Activated naive CD8-positive, alpha-beta T cell treated with anti-CD3 and anti-CD28 coated beads, Interleukin-2, amount 10 ng/mL, durations not matched to agents 7 days and 5 days (primary cell): ENCODE results near the gene SMOC2. TPM values are rescaled to one million over a fixed set of nuclear protein-coding genes. Genes with fewer than 3 reads are reported as not detected.

Source experiments
- ATAC-seq: fragments of 150-1000 bp; cut with Tn5 transposase; one replicate; pipeline ENCODE4 v1.10.0; 2021; ENCODE audit warnings: low read depth, moderate library complexity
- POLR2A ChIA-PET: fragments of 350-600 bp; sonication (Branson Sonifier 250); formaldehyde crosslinking; loops from one replicate; lab custom pipeline; 2021; ENCODE audit warnings: antibody characterized with exemption; lab: Charles Lee
- DNase-seq: peaks from one replicate; pipeline ENCODE4 v3.0.0; 2021
- H3K27ac Mint-ChIP-seq: one replicate; pipeline ENCODE4 v1.8.0; 2022; ENCODE audit warnings: mild to moderate bottlenecking, mixed read lengths
- H3K27me3 Mint-ChIP-seq: one replicate; pipeline ENCODE4 v1.8.0; 2022; ENCODE audit warnings: mild to moderate bottlenecking, moderate library complexity, mixed read lengths
- H3K36me3 Mint-ChIP-seq: one replicate; pipeline ENCODE4 v1.8.0; 2021; ENCODE audit warnings: mild to moderate bottlenecking, mixed read lengths
- H3K4me1 Mint-ChIP-seq: one replicate; pipeline ENCODE4 v1.8.0; 2021; ENCODE audit warnings: mixed read lengths
- H3K4me3 Mint-ChIP-seq: one replicate; pipeline ENCODE4 v1.8.0; 2022; ENCODE audit warnings: mild to moderate bottlenecking, moderate library complexity, mixed read lengths
- H3K9me3 Mint-ChIP-seq: one replicate; pipeline ENCODE4 v1.8.0; 2021; ENCODE audit warnings: mixed read lengths
- total RNA-seq, 2 experiments: library from RNA; stranded (reverse); gene quantifications; one replicate each; pipeline ENCODE4 v1.2.3, GENCODE V29; 2021

Gene SMOC2
- total RNA-seq, 2 experiments from 2014 or later, result not detected

GRCh38 chr6:168715643-168716481 is 274.9 kb downstream of the SMOC2 start:
- no peak for DNase-seq

GRCh38 chr6:168716581-168716980 is 275.6 kb downstream of the SMOC2 start:
- Mint-ChIP-seq H3K9me3 (no peaks in the 10 kb centered on the region), H3K4me1 (no peaks in the 10 kb centered on the region), H3K4me3 (no peak overlapping the region), H3K27me3 (no peaks in the 10 kb centered on the region), H3K36me3 (no peaks in the 10 kb centered on the region), H3K27ac (no peak overlapping the region)
- DNase-seq (no peak), ATAC-seq (no peak)
- POLR2A ChIA-PET, result no interaction called here

More at GRCh38 chr6:168715643-168716481, 274.9 kb downstream of the SMOC2 start:
- no peak for ATAC-seq
- Mint-ChIP-seq H3K27me3 (no peaks in the 10 kb centered on the region), H3K4me1 (no peaks in the 10 kb centered on the region), H3K4me3 (no peak overlapping the region), H3K36me3 (no peaks in the 10 kb centered on the region), H3K27ac (no peak overlapping the region), H3K9me3 (no peaks in the 10 kb centered on the region)
- POLR2A ChIA-PET, result no interaction called here

DNA sequence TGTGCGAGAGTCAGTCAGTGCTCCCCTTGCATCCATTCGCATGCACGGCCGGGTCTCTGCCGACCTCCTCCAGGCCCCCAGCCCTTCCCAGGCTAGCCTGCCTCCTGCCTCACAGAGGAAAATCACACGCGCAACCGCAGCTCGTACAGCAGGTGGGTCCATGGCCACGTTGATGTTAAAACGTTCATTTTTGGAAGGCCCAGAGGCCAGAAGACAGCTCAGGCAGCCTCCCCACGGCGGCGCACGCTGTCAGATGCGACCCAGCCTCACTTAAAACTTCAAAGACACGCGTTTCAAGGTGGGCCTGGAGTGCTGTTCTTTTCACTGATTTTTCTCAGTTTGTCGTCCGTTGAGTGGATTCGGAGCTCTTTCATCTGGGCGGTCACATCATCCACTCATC is 276.5 kb downstream of the SMOC2 start:
- DNase-seq (no peak), ATAC-seq (no peak)

More for the DNA sequence above, 276.5 kb downstream of the SMOC2 start:
- no peak overlapping the region for H3K4me3 Mint-ChIP-seq
- H3K27ac Mint-ChIP-seq, result no peak overlapping the region
- no peaks in the 10 kb centered on the region for H3K36me3 Mint-ChIP-seq
- POLR2A ChIA-PET, result no interaction called here
- H3K27me3 Mint-ChIP-seq, result no peaks in the 10 kb centered on the region
- no peaks in the 10 kb centered on the region for H3K4me1 Mint-ChIP-seq
- H3K9me3 Mint-ChIP-seq, result no peaks in the 10 kb centered on the region

Other genes with a start within 250 kb of the SMOC2 start
- not detected for gene DACT2, start 121.4 kb upstream of the SMOC2 start, total RNA-seq